ENCODE measurements around the gene HSBP1L1. TPM values are rescaled to one million over a fixed set of nuclear protein-coding genes. Genes with fewer than 3 reads are reported as not detected.

Gene HSBP1L1
- total RNA-seq, 1 experiment from 2014 or later, result 25.7 TPM

- H3K36me3 Mint-ChIP-seq (ENCODE audit: insufficient read depth, unreplicated experiment), result no peaks in the 10 kb centered on the region
- no TSS peak for BruUV-seq (replicated peaks)
- no peaks in the 10 kb centered on the region for H3K27me3 Mint-ChIP-seq (ENCODE audit: insufficient read depth, unreplicated experiment)
- ChIA-PET CTCF (no interaction called here), POLR2A (no interaction called here)
- H3K9me3 ChIP-seq, result no peaks in the 10 kb centered on the region
- no peaks in the 10 kb centered on the region for H3K4me1 Mint-ChIP-seq (ENCODE audit: low read depth, unreplicated experiment)
- intact Hi-C loops (cut with micrococcal nuclease; ENCODE audit: unreplicated experiment), result loop anchor here (2.0 kb wide), 1 partner anchor 17 kb away; no protein-coding TSS in a partner anchor
- peak within 1 kb of the TSS; percentile 62 for H3K4me3 ChIP-seq (ENCODE audit: low read depth, low read length)
- TF ChIP-seq CTCF (IDR thresholded peaks at IDR 0.05; ENCODE audit: insufficient read depth in 1 of 2, low read depth in 1 of 2, low read length in 1 of 2, severe bottlenecking in 1 of 2, unreplicated experiment in 1 of 2), result no peak
- H3K4me3 Mint-ChIP-seq (ENCODE audit: unreplicated experiment), result peak within 1 kb of the TSS; percentile 65
- H3K36me3 ChIP-seq (ENCODE audit: control insufficient read depth, insufficient read depth, low read length), result no peaks in the 10 kb centered on the region
- no peaks in the 10 kb centered on the region for H3K4me1 ChIP-seq
- no peaks in the 10 kb centered on the region for H3K27me3 ChIP-seq (replicated peaks; ENCODE audit: control insufficient read depth, insufficient read depth, low read length)
- H3K27ac Mint-ChIP-seq (ENCODE audit: unreplicated experiment), result no peak within 1 kb of the TSS
- no peaks in the 10 kb centered on the region for H3K9me3 Mint-ChIP-seq (ENCODE audit: unreplicated experiment)
- peak; percentile 79 to 88 for DNase-seq
These were observed 12.6 kb upstream of the HSBP1L1 start, which contains the start of gene SLC66A2 for GRCh38 chr18:79951545-79952455. TSS of gene SLC66A2 (minus strand) at chr18:79951653. CDS start at chr18:79950926, 727 bp downstream.

GRCh38 chr18:79952456-79952995, 11.9 kb upstream of the HSBP1L1 start:
- CTCF ChIA-PET, result no interaction called here

More at GRCh38 chr18:79952456-79952995, 11.9 kb upstream of the HSBP1L1 start:
- Histone ChIP-seq H3K36me3 (ENCODE audit: control insufficient read depth, insufficient read depth, low read length) (no peaks in the 10 kb centered on the region), H3K4me3 (ENCODE audit: low read depth, low read length) (peak overlapping the region; percentile 52), H3K9me3 (no peaks in the 10 kb centered on the region), H3K4me1 (no peaks in the 10 kb centered on the region), H3K27me3 (replicated peaks; ENCODE audit: control insufficient read depth, insufficient read depth, low read length) (no peaks in the 10 kb centered on the region)
- DNase-seq, result no peak
- H3K27ac Mint-ChIP-seq (ENCODE audit: unreplicated experiment), result no peak overlapping the region
- intact Hi-C loops (cut with micrococcal nuclease; ENCODE audit: unreplicated experiment), result no loop called here
- peak overlapping the region; percentile 35 for H3K4me3 Mint-ChIP-seq (ENCODE audit: unreplicated experiment)
- no peaks in the 10 kb centered on the region for H3K4me1 Mint-ChIP-seq (ENCODE audit: low read depth, unreplicated experiment)
- TF ChIP-seq CTCF (IDR thresholded peaks at IDR 0.05; ENCODE audit: insufficient read depth in 1 of 2, low read depth in 1 of 2, low read length in 1 of 2, severe bottlenecking in 1 of 2, unreplicated experiment in 1 of 2), result no peak
- H3K9me3 Mint-ChIP-seq (ENCODE audit: unreplicated experiment), result no peaks in the 10 kb centered on the region
- H3K27me3 Mint-ChIP-seq (ENCODE audit: insufficient read depth, unreplicated experiment), result no peaks in the 10 kb centered on the region
- no TSS peak for BruUV-seq (replicated peaks)
- H3K36me3 Mint-ChIP-seq (ENCODE audit: insufficient read depth, unreplicated experiment), result no peaks in the 10 kb centered on the region
- POLR2A ChIA-PET, result no interaction called here

Measured in Caco-2 (cell line).